SH-SY5Y (cell line): Measurements from ENCODE around the gene ALDH9A1.

Experiments used
- GATA2 ChIP-seq: IDR thresholded peaks from 2 replicates; pipeline ENCODE4 v1.6.1; 2011; ENCODE audit warnings: mild to moderate bottlenecking, low read depth, low read length
- GATA3 ChIP-seq: IDR thresholded peaks from 2 replicates; pipeline ENCODE4 v1.6.1; 2011; ENCODE audit warnings: low read depth, mild to moderate bottlenecking, low read length, moderate library complexity

ALDH9A1 gene

GRCh38 chr1:165619647-165620151, 78.7 kb downstream of the ALDH9A1 start:
- TF ChIP-seq GATA3: no peak
- no peak for TF ChIP-seq GATA2

GRCh38 chr1:165616987-165617546, 81.3 kb downstream of the ALDH9A1 start:
- no peak for TF ChIP-seq GATA3
- no peak for TF ChIP-seq GATA2

- TF ChIP-seq GATA2 (no peak), GATA3 (no peak)
Measured at GRCh38 chr1:165616054-165616612, 82.2 kb downstream of the ALDH9A1 start.
